Measurements from ENCODE around the gene KCP. TPM values are rescaled to one million over a fixed set of nuclear protein-coding genes. Genes with fewer than 3 reads are reported as not detected.

KCP gene
- polyA plus RNA-seq, 1 donor (not counting 4 experiments of a cell fraction or from before 2014, with no cell fraction given), result not detected

DNA sequence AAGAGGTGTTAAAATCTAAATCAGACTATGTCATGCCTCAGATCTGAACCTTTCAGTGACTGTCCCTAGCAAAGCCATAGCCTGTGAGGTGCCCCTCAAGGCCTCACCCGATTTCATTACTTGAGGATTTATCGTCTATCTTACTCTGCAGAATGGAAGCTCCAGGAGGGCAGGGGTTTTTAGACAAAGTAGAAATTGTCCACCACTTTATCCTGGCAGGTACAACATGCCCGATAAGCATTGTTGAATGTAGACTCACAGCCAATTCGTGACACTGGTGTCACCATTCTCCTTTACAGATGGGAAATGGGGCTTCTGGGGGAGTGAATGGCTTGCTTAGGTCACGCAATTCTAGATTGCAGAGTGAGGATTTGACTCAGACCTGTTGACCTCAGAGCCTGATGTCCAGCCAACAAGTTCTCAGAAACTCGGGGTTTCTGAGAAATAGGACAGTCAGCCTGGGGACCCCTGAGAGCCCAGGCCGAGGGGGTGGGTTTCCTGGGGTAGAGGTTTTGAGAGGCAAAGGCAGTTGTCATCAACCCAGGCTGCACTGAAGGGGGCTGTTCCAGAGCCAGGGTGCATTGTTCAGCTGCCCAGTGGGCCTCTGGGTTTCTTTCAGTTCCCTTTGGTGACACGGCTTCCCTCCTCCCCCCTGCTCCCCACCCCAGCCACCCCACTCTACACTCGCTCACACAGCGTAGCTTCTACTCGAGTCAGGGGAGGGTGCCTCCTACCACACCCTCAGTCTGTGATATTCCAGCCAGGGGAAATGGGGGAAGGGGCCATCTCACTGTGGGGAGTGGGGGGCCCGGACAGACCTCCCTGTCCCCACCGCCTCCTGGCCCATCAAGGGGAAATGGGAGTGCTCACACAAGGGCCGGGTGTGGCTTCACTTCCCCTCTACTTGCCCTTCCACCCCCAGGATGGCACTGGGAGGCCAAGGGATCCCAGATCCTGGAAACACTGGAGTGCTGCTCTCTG is 24.1 kb upstream of the KCP start:
- no peaks in the 10 kb centered on the region for H3K36me3 ChIP-seq (ENCODE audit: control insufficient read depth in 2 of 2, extremely low read depth in 1 of 2, insufficient read depth in 2 of 2, low read length in 2 of 2)
- H3K27me3 ChIP-seq (ENCODE audit: control insufficient read depth, extremely low read depth, insufficient read depth, low read length), result peaks cover 38% of the 10 kb centered on the region
- H3K27ac ChIP-seq (ENCODE audit: control insufficient read depth, insufficient read depth, low read length), result no peak overlapping the region
- dilution Hi-C loops (cut with MboI; ENCODE audit: extremely low pct_ligation_motif_present, low sequenced_read_pairs), result no loop called here
- no peaks in the 10 kb centered on the region for H3K4me1 ChIP-seq (ENCODE audit: control insufficient read depth, extremely low read depth, insufficient read depth, low read length)
- H3K4me2 ChIP-seq (ENCODE audit: control insufficient read depth, extremely low read depth, insufficient read depth, low read depth, low read length), result no peak overlapping the region
- H3K9me3 ChIP-seq (ENCODE audit: control insufficient read depth, low read depth, low read length), result no peaks in the 10 kb centered on the region
- no peaks in the 10 kb centered on the region for H4K20me1 ChIP-seq (ENCODE audit: control insufficient read depth, extremely low read depth, insufficient read depth, low read length)
- FAIRE-seq (no peak), DNase-seq (ENCODE audit: low read depth, low spot score) (no peak)
- H3K4me3 ChIP-seq (ENCODE audit: control insufficient read depth in 2 of 3, extremely low read depth in 1 of 3, insufficient read depth in 2 of 3, low read depth in 1 of 3, low read length in 3 of 3), result no peak overlapping the region
- no peaks in the 10 kb centered on the region for H3K79me2 ChIP-seq (ENCODE audit: control insufficient read depth, insufficient read depth, low read length)
- no peaks in the 10 kb centered on the region for H3K9me1 ChIP-seq (ENCODE audit: control insufficient read depth, extremely low read depth, insufficient read depth, low read length)
- no peak overlapping the region for H3K9ac ChIP-seq (ENCODE audit: control insufficient read depth, extremely low read depth, insufficient read depth, low read length)
- TF ChIP-seq, protein P1, sequence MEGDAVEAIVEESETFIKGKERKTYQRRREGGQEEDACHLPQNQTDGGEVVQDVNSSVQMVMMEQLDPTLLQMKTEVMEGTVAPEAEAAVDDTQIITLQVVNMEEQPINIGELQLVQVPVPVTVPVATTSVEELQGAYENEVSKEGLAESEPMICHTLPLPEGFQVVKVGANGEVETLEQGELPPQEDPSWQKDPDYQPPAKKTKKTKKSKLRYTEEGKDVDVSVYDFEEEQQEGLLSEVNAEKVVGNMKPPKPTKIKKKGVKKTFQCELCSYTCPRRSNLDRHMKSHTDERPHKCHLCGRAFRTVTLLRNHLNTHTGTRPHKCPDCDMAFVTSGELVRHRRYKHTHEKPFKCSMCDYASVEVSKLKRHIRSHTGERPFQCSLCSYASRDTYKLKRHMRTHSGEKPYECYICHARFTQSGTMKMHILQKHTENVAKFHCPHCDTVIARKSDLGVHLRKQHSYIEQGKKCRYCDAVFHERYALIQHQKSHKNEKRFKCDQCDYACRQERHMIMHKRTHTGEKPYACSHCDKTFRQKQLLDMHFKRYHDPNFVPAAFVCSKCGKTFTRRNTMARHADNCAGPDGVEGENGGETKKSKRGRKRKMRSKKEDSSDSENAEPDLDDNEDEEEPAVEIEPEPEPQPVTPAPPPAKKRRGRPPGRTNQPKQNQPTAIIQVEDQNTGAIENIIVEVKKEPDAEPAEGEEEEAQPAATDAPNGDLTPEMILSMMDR (optimal IDR thresholded peaks at IDR 0.05 in 1 of 3, IDR thresholded peaks at IDR 0.05 in 1 of 3, conservative IDR thresholded peaks at IDR 0.05 in 1 of 3; ENCODE audit: extremely low read depth in 1 of 3, insufficient read depth in 2 of 3, low read length in 3 of 3), result no peak
- TF ChIP-seq EZH2 (IDR thresholded peaks at IDR 0.05; ENCODE audit: low read length), result no peak
- no peak overlapping the region for H2AFZ ChIP-seq (ENCODE audit: control insufficient read depth, low read length)

DNA sequence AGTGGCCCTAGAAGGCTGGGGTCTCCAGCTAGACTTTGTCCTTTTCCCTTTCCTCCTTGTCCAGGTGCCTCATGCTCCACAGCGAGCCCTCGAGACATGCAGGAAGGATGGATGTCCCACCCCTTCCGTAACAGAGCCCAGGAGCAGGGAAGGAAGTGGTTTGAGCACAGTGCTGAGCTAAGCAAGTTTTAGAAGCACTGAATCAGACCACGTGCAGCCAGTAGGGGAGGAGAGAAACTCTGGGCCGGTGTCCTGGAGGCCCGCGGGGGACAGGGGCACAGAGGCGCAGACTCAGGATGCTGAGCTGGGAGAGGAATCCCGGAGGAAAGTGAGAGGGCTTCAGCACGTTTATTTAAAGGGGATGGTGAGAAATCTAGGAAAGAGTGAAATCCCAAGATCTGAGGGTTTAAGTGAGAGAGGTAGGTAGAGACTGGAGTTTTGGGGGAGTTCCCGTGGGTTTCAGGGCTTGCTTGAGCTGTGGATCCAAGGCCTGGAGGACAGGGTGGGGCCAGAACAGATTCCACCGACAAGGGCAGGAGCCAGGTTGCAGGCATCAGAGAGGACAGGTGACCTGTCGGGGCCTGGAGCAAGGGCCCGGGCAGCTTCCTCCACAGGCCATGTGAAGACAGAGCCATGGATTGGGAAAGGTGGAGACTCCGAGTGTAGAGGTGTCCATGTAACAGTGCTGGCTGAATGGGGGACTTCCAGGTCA is 22.8 kb upstream of the KCP start:
- dilution Hi-C loops (cut with MboI; ENCODE audit: extremely low pct_ligation_motif_present, low sequenced_read_pairs), result no loop called here
- no peak for FAIRE-seq

More for the DNA sequence above, 22.8 kb upstream of the KCP start:
- TF ChIP-seq, protein P1 (optimal IDR thresholded peaks at IDR 0.05 in 1 of 3, IDR thresholded peaks at IDR 0.05 in 1 of 3, conservative IDR thresholded peaks at IDR 0.05 in 1 of 3; ENCODE audit: extremely low read depth in 1 of 3, insufficient read depth in 2 of 3, low read length in 3 of 3), result no peak
- no peak for TF ChIP-seq EZH2 (IDR thresholded peaks at IDR 0.05; ENCODE audit: low read length)
- H3K27me3 ChIP-seq (ENCODE audit: control insufficient read depth, extremely low read depth, insufficient read depth, low read length), result peaks cover 34% of the 10 kb centered on the region
- H3K36me3 ChIP-seq (ENCODE audit: control insufficient read depth in 2 of 2, extremely low read depth in 1 of 2, insufficient read depth in 2 of 2, low read length in 2 of 2), result no peaks in the 10 kb centered on the region
- no peak overlapping the region for H3K9ac ChIP-seq (ENCODE audit: control insufficient read depth, extremely low read depth, insufficient read depth, low read length)
- H3K9me1 ChIP-seq (ENCODE audit: control insufficient read depth, extremely low read depth, insufficient read depth, low read length), result no peaks in the 10 kb centered on the region
- no peak for DNase-seq (ENCODE audit: low read depth, low spot score)
- no peak overlapping the region for H3K4me3 ChIP-seq (ENCODE audit: control insufficient read depth in 2 of 3, extremely low read depth in 1 of 3, insufficient read depth in 2 of 3, low read depth in 1 of 3, low read length in 3 of 3)
- H3K79me2 ChIP-seq (ENCODE audit: control insufficient read depth, insufficient read depth, low read length), result no peaks in the 10 kb centered on the region
- no peaks in the 10 kb centered on the region for H3K4me1 ChIP-seq (ENCODE audit: control insufficient read depth, extremely low read depth, insufficient read depth, low read length)
- H4K20me1 ChIP-seq (ENCODE audit: control insufficient read depth, extremely low read depth, insufficient read depth, low read length), result no peaks in the 10 kb centered on the region
- H3K27ac ChIP-seq (ENCODE audit: control insufficient read depth, insufficient read depth, low read length), result no peak overlapping the region
- no peak overlapping the region for H3K4me2 ChIP-seq (ENCODE audit: control insufficient read depth, extremely low read depth, insufficient read depth, low read depth, low read length)
- H3K9me3 ChIP-seq (ENCODE audit: control insufficient read depth, low read depth, low read length), result no peaks in the 10 kb centered on the region
- no peak overlapping the region for H2AFZ ChIP-seq (ENCODE audit: control insufficient read depth, low read length)

All from keratinocyte (primary cell).